22Rv1 (cell line): ENCODE data around the gene PEX11G.

Source experiments
- ZFX ChIP-seq: fragments of 450-650 bp; IDR thresholded peaks from 2 replicates; pipeline ENCODE4 v1.6.1; 2017; ENCODE audit warnings: antibody characterized with exemption, borderline replicate concordance
- TF ChIP-seq, protein P1 (sequence below): fragments of 450-650 bp; IDR thresholded peaks from 2 replicates; pipeline ENCODE4 v1.5.1; 2017; ENCODE audit warnings: mild to moderate bottlenecking

DNA sequence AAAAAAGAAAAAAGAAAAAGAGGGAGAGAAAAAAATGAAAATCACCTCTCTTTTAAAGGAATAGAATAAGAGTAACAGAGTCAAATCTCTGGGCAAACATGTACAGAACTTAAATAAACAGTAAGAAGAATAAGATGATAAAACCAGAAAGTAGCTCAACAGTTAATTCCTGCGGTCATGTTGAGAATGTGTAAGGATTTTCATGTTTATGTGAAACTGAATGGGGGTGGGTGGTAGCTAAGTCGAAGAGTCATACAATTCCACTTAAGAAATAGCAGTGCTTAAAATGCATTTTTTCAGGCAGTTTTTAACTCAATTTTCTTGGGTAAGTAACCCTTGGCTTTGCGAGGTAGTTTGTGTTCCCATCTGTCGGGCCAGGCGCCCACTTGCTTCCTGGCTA, 60.9 kb downstream of the PEX11G start:
- TF ChIP-seq, protein P1, sequence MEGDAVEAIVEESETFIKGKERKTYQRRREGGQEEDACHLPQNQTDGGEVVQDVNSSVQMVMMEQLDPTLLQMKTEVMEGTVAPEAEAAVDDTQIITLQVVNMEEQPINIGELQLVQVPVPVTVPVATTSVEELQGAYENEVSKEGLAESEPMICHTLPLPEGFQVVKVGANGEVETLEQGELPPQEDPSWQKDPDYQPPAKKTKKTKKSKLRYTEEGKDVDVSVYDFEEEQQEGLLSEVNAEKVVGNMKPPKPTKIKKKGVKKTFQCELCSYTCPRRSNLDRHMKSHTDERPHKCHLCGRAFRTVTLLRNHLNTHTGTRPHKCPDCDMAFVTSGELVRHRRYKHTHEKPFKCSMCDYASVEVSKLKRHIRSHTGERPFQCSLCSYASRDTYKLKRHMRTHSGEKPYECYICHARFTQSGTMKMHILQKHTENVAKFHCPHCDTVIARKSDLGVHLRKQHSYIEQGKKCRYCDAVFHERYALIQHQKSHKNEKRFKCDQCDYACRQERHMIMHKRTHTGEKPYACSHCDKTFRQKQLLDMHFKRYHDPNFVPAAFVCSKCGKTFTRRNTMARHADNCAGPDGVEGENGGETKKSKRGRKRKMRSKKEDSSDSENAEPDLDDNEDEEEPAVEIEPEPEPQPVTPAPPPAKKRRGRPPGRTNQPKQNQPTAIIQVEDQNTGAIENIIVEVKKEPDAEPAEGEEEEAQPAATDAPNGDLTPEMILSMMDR: no peak
- TF ChIP-seq ZFX: no peak
